Stimulated activated CD8-positive, alpha-beta memory T cell treated with anti-CD3 and anti-CD28 coated beads, Interleukin-12 subunit alpha, Interleukin-12 subunit beta, amount 100 ng/mL, for 24 hours (primary cell): ENCODE data around the gene GAS2.

Experiments used
- DNase-seq: peaks from one replicate; pipeline ENCODE4 v3.0.0-alpha.2; 2020; ENCODE audit errors: extremely low read depth

GAS2 gene

GRCh38 chr11:22787551-22788162 lies 121.2 kb downstream of the GAS2 start:
- no peak for DNase-seq

- no peak for DNase-seq
These were observed 126.1 kb downstream of the GAS2 start for GRCh38 chr11:22792497-22792896.

- DNase-seq: no peak
These were observed 129.5 kb downstream of the GAS2 start for GRCh38 chr11:22795914-22796313.

- DNase-seq: no peak
These were observed 130.6 kb downstream of the GAS2 start for GRCh38 chr11:22797047-22797446.

- no peak for DNase-seq
These were observed 132.5 kb downstream of the GAS2 start for GRCh38 chr11:22798901-22799300.

- no peak for DNase-seq
These were observed 134.1 kb downstream of the GAS2 start for GRCh38 chr11:22800482-22800881.

- no peak for DNase-seq
These were observed 136.4 kb downstream of the GAS2 start for GRCh38 chr11:22802861-22803260.

GRCh38 chr11:22807391-22807790 lies 141.0 kb downstream of the GAS2 start:
- DNase-seq: no peak

- DNase-seq: no peak
These were observed 141.6 kb downstream of the GAS2 start for GRCh38 chr11:22807855-22808570.

- DNase-seq: no peak
These were observed 142.3 kb downstream of the GAS2 start for GRCh38 chr11:22808571-22809197.

GRCh38 chr11:22809893-22810292 lies 143.5 kb downstream of the GAS2 start:
- no peak for DNase-seq

- DNase-seq: no peak
These were observed 155.8 kb downstream of the GAS2 start for GRCh38 chr11:22822203-22822602.

GRCh38 chr11:22828373-22828772 lies 162.0 kb downstream of the GAS2 start:
- DNase-seq: no peak

GRCh38 chr11:22829231-22830081 lies 163.0 kb downstream of the GAS2 start, which contains the start of gene SVIP:
SVIP (minus strand) TSS chr11:22829801; CDS start chr11:22829748, 53 bp downstream.
- DNase-seq: peak; percentile 87

- no peak for DNase-seq
These were observed 163.6 kb downstream of the GAS2 start for GRCh38 chr11:22830082-22830414.

- DNase-seq: no peak
These were observed 166.1 kb downstream of the GAS2 start for GRCh38 chr11:22832315-22833015.

GRCh38 chr11:22846726-22847125 lies 180.3 kb downstream of the GAS2 start:
- no peak for DNase-seq

- DNase-seq: no peak
These were observed 185.1 kb downstream of the GAS2 start for GRCh38 chr11:22851477-22851876.

- no peak for DNase-seq
These were observed 193.3 kb downstream of the GAS2 start for GRCh38 chr11:22859756-22860155.

GRCh38 chr11:22860241-22860640 lies 193.8 kb downstream of the GAS2 start, which contains the start of gene CCDC179:
CCDC179 (minus strand) TSS chr11:22860474; CDS start chr11:22860421, 53 bp downstream.
- DNase-seq: no peak
